GM19239 (cell line): ENCODE data around the gene TUBGCP6.
"Not testable (repeated sequence)": the region's sequence is repeated elsewhere in the genome, so short reads cannot be mapped to it uniquely, and the experiment has no call there.

Source experiments
- DNase-seq: peaks from one replicate; pipeline ENCODE4 v3.0.0; 2011; ENCODE audit warnings: low spot score; ENCODE audit not compliant: insufficient read length
- FAIRE-seq: peaks from 2 replicates; lab custom pipeline; 2011; peaks lifted over from hg19 to GRCh38; lab: Jason Lieb, UNC

TUBGCP6 gene

DNA sequence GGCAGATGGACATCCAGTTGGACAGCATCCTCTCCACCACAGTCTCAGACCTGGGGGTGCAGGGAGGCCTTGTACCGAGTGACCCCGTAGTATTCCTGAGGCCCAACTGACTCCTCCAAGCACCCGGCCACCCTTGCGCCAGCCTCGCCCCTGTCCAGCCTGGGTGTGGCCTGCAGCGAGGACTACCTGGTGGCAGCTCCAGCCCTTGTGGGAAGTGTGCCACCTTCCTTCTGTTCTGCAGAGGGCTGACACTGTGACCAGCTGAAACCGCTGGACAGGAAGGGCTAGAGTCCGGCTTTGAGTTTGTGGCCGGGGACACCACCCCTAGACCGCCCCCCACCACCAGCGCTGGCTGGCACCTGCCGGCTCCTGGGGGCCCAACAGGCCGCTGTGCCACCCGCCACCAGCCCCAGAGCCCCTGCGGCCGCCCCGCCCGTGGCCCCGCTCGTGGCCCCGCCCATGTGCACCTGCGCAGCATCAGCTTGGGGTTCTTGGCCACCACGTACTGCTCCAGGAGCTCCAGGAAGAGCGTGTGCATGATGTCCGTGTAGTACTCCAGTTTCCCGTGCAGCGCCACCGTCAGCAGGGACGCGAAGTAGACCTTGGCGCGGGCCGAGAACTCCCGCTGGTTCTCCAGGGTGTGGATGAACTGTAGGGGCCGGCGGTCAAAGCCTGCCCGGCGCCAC, 35.3 kb upstream of the TUBGCP6 start:
- FAIRE-seq = no peak
- DNase-seq = no peak

- no peak for FAIRE-seq
- DNase-seq = no peak
These were observed 34.3 kb upstream of the TUBGCP6 start for GRCh38 chr22:50278956-50279619.

- FAIRE-seq (no peak), DNase-seq (no peak)
These were observed 33.6 kb upstream of the TUBGCP6 start for GRCh38 chr22:50278461-50278860.

DNA sequence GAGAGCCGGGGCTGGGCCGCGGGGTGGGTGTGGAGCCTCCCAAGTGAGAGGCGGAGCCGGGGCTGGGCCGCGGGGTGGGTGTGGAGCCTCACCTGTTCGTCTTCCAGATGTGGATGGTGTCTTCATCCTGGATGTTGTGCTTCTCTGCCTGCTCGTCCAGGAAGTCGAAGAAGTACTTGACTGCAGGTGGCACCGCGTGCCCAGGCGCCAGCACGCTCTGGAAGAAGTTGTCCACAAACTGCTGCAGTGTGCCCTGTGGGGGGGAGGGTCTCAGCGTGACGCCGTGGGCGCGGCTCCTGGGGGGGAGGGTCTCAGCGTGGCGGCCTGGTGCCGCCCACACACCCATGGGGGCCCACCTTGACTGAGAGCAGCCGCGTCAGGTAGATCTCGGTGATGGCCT, 32.9 kb upstream of the TUBGCP6 start:
- FAIRE-seq = no peak
- no peak for DNase-seq

DNA sequence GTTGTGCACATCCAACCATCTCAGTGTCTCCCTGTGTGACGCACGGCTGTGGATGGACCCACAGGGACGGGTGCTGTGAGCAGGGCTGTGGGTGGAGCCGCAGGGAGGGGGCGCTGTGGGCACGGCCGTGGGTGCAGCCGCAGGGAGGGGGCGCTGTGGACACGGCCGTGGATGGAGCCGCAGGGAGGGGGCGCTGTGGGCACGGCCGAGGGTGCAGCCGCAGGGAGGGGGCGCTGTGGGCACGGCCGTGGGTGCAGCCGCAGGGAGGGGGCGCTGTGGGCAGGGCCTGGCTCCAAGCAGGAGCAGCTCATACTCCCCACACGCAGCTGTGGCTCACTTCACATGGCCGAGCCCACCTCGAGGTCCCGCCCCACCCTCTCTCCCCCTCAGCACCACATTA, 31.3 kb upstream of the TUBGCP6 start:
- FAIRE-seq (peak; percentile 92), DNase-seq (peak; percentile 97)

GRCh38 chr22:50275181-50276055, 30.6 kb upstream of the TUBGCP6 start:
- no peak for FAIRE-seq
- DNase-seq = no peak

DNA sequence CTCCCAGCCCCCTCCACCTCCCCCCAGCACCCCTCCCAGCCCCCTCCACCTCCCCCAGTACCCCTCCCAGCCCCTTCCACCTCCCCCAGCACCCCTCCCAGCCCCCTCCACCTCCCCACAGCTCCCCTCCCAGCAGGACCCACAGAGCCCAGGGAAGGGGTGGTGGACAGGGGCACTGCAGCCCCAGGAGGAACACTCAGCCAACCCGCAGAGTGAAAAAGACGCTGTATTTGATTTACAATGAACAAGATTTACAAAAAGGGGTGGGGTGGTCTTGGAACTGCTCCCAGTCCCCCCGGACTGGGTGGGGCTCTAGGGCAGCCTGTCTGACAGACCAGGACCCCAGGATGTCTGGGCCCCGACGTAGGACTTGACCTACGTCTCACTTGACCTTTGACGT, 29.9 kb upstream of the TUBGCP6 start:
- FAIRE-seq (no peak), DNase-seq (no peak)

DNA sequence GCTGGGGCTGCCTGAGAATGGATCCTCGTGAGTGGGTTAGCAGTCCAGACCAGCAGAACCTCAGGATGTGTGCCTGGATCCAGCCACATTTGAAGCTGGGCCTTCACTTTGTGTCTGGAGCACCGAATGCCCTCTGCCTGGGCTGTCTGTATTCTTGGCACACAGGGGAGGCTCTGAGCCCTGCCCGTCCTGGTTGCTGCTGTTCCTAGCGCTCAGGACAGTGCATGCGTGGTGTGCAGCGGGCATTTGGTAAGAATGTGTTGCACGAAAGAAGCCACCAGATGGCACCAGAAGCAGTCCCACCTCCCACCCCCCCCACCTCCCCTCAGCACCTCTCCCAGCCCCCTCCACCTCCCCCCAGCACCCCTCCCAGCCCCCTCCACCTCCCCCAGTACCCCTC, 29.5 kb upstream of the TUBGCP6 start:
- DNase-seq = no peak

DNA sequence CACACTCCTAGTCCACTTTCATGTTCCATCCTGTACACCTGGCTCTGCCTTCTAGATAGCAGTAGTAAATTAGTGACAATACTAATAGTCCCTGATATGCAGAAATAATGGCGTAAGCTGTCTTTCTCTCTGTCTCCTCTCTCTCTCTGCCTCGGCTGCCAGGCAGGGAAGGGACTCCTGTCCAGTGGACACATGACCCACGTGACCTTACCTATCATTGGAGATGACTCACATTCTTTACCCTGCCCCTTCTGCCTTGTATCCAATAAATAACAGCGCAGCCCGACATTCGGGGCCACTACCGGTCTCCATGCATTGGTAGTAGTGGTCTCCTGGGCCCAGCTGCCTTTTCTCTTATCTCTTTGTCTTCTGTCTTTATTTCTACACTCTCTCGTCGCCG, 29.0 kb upstream of the TUBGCP6 start:
- not testable (repeated sequence) for DNase-seq, FAIRE-seq

More for the DNA sequence above, 29.5 kb upstream of the TUBGCP6 start:
- FAIRE-seq = peak; percentile 61

- FAIRE-seq, DNase-seq: not testable (repeated sequence)
These were observed 28.5 kb upstream of the TUBGCP6 start for GRCh38 chr22:50273352-50273751.

- DNase-seq (no peak), FAIRE-seq (no peak)
These were observed 27.4 kb upstream of the TUBGCP6 start for GRCh38 chr22:50272044-50272802.

- no peak for FAIRE-seq
- peak; percentile 83 for DNase-seq
These were observed 26.7 kb upstream of the TUBGCP6 start for GRCh38 chr22:50271519-50271970.

DNA sequence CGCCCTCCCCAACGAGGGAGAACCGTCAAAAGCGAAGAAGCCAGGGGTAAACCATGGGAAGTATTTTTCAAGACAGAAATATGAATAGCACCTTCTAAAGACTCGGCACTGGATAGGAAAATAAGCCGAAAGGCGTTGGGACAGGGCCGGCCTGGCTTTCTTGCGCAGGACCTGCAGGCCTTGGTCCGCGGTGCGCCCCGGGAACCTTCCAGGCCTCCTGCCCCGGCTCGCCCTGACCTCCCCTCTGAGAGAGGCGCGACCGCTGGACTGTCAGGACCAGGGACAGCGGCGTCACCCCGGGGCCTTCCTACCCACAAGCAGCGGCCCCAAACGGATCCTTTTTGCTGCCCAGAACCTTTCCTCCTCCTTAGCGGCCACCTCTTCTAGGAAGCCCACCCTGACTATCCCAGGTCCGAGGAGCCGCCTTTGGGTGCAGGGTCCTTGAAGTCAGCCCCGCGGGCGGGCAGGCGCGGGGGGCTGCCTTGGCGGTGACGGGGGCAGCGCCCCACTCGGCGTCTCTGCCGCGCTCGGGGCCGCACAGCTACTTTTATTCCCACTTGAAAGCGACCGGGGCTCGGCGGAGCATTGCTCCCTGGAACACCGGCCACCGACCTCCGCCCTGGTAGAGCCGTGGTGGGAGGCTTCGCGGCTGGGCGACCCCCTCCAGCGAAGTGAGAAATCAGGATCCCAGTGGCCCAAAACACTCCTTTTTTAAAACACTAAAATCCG, 26.0 kb upstream of the TUBGCP6 start:
- FAIRE-seq = peak; percentile 28
- DNase-seq = peak; percentile 88

- DNase-seq (peak; percentile 84), FAIRE-seq (no peak)
These were observed 25.3 kb upstream of the TUBGCP6 start, which contains the start of gene MAPK11 for GRCh38 chr22:50269970-50270665. TSS of gene MAPK11 (minus strand) at chr22:50270380. CDS start at chr22:50270292, 88 bp downstream.

DNA sequence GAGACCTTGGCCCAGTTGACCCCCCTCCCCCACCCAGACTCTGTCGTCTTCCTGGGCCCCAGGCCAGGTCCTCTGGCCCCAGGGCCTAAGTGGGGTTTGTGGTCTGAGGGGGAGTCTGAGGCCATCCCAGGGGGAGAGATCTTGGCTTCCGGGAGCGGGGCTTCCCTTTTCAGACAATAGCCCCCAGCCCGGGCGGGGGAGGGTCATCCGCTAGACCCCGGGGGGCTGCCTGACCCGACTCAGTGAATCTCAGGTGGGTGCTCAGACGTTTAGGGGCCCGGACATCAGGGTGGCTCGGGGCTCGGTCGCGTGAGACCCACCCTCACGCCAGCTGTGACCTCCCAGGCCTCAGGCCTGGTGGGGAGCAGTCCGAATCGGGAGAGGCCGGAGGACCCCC, 24.7 kb upstream of the TUBGCP6 start:
- FAIRE-seq = peak; percentile 49
- no peak for DNase-seq

DNA sequence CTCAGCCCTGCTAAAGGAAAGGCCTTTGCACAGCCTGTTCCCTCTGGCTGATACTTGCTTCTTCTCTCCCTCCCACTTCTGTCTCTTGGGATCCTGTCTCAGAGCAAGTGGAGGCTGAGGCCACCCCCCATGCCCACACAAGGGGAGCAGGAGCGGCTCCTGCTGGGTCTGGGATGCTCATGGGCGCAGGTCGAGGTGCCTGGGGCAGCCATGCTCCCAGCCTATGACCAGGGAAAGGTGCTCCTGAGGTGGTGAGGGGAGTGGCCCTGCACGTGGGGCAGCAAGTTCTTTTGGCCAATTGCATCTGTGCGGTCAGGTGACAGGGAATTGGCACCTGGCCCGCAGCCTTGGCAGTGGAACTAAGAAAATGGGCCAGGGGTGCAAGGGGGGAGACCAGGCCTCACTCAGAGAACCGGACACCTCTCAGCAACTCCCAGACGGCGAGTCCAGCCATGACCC, 23.9 kb upstream of the TUBGCP6 start:
- no peak for FAIRE-seq
- DNase-seq = no peak

- DNase-seq (no peak), FAIRE-seq (no peak)
These were observed 23.0 kb upstream of the TUBGCP6 start for GRCh38 chr22:50267591-50268390.

DNA sequence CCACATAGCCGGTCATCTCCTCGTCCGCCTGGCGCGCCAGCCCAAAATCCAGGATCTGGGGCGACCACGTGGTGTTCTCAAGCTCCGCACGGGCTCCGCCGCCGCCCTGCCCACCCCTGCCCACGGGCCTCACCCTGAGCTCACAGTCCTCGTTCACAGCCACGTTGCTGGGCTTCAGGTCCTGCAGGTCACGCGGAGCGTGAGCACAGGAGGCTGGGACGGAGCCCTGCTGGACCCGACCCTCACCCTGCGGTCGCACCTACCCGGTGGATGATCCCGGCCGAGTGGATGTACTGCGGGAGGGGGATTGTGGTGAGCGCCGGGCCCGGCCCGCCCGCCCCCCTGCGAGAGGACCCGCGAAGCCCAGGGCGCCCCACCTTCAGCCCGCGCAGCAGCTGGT, 22.2 kb upstream of the TUBGCP6 start:
- FAIRE-seq (no peak), DNase-seq (no peak)
